Measurements from ENCODE around the gene STK25.

The STK25 gene

DNA sequence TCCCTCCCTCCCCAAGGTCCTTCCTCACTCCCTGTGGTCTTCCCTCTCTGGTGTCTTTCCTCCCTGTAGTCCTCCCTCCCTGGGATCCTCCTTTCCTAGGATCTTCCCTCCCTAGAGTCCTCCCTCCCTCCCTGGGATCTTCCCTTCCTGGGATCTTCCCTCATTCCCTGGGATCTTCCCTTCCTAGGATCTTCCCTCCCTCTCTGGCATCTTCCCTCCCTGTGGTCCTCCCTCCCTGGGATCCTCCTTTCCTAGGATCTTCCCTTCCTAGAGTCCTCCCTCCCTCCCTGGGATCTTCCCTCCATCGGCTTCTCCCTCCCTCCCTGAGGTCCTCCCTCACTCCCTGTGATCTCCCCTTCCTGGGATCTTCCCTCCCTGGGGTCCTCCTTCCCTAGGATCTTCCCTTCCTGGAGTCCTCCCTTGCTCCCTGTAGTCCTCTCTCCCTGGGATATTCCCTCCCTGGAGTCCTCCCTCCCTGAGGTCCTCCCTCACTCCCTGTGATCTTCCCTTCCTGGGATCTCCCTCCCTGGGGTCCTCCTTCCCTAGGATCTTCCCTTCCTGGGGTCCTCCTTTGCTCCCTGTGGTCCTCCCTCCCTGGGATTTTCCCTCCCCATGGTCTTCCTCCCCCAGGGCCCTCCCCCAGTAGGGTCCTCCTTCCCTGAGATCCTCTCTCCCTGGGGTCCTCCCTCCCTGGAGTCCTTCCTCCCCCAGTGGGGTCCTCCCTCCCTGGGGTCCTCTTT lies 23.0 kb downstream of the STK25 start (continued):
- TF ChIP-seq, protein P1, sequence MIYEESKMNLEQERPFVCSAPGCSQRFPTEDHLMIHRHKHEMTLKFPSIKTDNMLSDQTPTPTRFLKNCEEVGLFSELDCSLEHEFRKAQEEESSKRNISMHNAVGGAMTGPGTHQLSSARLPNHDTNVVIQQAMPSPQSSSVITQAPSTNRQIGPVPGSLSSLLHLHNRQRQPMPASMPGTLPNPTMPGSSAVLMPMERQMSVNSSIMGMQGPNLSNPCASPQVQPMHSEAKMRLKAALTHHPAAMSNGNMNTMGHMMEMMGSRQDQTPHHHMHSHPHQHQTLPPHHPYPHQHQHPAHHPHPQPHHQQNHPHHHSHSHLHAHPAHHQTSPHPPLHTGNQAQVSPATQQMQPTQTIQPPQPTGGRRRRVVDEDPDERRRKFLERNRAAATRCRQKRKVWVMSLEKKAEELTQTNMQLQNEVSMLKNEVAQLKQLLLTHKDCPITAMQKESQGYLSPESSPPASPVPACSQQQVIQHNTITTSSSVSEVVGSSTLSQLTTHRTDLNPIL (CRISPR knock-in tag; IDR thresholded peaks at IDR 0.05; ENCODE audit: low read depth), result no peak
- TF ChIP-seq, protein P2, sequence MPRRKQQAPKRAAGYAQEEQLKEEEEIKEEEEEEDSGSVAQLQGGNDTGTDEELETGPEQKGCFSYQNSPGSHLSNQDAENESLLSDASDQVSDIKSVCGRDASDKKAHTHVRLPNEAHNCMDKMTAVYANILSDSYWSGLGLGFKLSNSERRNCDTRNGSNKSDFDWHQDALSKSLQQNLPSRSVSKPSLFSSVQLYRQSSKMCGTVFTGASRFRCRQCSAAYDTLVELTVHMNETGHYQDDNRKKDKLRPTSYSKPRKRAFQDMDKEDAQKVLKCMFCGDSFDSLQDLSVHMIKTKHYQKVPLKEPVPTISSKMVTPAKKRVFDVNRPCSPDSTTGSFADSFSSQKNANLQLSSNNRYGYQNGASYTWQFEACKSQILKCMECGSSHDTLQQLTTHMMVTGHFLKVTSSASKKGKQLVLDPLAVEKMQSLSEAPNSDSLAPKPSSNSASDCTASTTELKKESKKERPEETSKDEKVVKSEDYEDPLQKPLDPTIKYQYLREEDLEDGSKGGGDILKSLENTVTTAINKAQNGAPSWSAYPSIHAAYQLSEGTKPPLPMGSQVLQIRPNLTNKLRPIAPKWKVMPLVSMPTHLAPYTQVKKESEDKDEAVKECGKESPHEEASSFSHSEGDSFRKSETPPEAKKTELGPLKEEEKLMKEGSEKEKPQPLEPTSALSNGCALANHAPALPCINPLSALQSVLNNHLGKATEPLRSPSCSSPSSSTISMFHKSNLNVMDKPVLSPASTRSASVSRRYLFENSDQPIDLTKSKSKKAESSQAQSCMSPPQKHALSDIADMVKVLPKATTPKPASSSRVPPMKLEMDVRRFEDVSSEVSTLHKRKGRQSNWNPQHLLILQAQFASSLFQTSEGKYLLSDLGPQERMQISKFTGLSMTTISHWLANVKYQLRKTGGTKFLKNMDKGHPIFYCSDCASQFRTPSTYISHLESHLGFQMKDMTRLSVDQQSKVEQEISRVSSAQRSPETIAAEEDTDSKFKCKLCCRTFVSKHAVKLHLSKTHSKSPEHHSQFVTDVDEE (CRISPR knock-in tag; IDR thresholded peaks at IDR 0.05), result no peak
- TF ChIP-seq CSDC2 (CRISPR knock-in tag; IDR thresholded peaks at IDR 0.05) (no peak), ZNF8 (CRISPR knock-in tag; IDR thresholded peaks at IDR 0.05) (no peak), TCF4 (CRISPR knock-in tag; IDR thresholded peaks at IDR 0.05; ENCODE audit: borderline replicate concordance) (no peak), BACH2 (CRISPR knock-in tag; IDR thresholded peaks at IDR 0.05; ENCODE audit: borderline replicate concordance) (no peak), ZFP30 (CRISPR knock-in tag; IDR thresholded peaks at IDR 0.05) (no peak)

DNA sequence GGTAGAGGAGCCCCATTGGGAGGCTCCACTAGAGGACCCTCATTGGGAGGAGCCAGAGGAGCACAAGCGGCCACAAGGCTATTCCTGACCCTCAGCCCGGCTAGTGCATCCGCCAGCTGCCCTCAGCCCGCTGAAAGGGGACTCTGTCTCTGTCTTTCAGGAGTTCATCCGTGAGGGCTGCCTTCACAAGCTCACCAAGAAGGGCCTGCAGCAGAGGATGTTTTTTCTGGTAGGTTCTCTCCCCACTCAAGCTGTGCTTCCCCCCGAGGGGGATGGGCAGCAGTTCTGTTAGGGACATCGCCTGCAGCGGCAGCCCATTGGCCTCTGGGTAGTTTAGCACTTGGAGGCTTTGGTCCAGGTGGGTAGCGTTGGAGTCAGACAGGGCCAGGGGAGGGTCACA lies 25.1 kb downstream of the STK25 start:
- TF ChIP-seq OSR1 (CRISPR knock-in tag; IDR thresholded peaks at IDR 0.05), result no peak
- TF ChIP-seq, protein P2 (CRISPR knock-in tag; IDR thresholded peaks at IDR 0.05), result no peak
- no peak for TF ChIP-seq ZFP3 (CRISPR knock-in tag; IDR thresholded peaks at IDR 0.05)
- no peak for TF ChIP-seq ZNF70 (CRISPR knock-in tag; IDR thresholded peaks at IDR 0.05)
- no peak for TF ChIP-seq BACH2 (CRISPR knock-in tag; IDR thresholded peaks at IDR 0.05; ENCODE audit: borderline replicate concordance)
- TF ChIP-seq ZNF565 (CRISPR knock-in tag; conservative IDR thresholded peaks at IDR 0.05; ENCODE audit: low read depth), result no peak
- no peak for TF ChIP-seq ESRRG (CRISPR knock-in tag; IDR thresholded peaks at IDR 0.05)
- TF ChIP-seq, protein P3, sequence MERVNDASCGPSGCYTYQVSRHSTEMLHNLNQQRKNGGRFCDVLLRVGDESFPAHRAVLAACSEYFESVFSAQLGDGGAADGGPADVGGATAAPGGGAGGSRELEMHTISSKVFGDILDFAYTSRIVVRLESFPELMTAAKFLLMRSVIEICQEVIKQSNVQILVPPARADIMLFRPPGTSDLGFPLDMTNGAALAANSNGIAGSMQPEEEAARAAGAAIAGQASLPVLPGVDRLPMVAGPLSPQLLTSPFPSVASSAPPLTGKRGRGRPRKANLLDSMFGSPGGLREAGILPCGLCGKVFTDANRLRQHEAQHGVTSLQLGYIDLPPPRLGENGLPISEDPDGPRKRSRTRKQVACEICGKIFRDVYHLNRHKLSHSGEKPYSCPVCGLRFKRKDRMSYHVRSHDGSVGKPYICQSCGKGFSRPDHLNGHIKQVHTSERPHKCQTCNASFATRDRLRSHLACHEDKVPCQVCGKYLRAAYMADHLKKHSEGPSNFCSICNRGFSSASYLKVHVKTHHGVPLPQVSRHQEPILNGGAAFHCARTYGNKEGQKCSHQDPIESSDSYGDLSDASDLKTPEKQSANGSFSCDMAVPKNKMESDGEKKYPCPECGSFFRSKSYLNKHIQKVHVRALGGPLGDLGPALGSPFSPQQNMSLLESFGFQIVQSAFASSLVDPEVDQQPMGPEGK (CRISPR knock-in tag; IDR thresholded peaks at IDR 0.05; ENCODE audit: borderline replicate concordance), result no peak
- TF ChIP-seq SNAI2 (CRISPR knock-in tag; IDR thresholded peaks at IDR 0.05), result no peak
- TF ChIP-seq, protein P4, sequence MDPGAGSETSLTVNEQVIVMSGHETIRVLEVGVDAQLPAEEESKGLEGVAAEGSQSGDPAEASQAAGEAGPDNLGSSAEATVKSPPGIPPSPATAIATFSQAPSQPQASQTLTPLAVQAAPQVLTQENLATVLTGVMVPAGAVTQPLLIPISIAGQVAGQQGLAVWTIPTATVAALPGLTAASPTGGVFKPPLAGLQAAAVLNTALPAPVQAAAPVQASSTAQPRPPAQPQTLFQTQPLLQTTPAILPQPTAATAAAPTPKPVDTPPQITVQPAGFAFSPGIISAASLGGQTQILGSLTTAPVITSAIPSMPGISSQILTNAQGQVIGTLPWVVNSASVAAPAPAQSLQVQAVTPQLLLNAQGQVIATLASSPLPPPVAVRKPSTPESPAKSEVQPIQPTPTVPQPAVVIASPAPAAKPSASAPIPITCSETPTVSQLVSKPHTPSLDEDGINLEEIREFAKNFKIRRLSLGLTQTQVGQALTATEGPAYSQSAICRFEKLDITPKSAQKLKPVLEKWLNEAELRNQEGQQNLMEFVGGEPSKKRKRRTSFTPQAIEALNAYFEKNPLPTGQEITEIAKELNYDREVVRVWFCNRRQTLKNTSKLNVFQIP (CRISPR knock-in tag; IDR thresholded peaks at IDR 0.05; ENCODE audit: borderline replicate concordance, low read depth), result no peak
- TF ChIP-seq TCF4 (CRISPR knock-in tag; IDR thresholded peaks at IDR 0.05; ENCODE audit: borderline replicate concordance), result no peak
- TF ChIP-seq PPARA (CRISPR knock-in tag; IDR thresholded peaks at IDR 0.05; ENCODE audit: borderline replicate concordance), result no peak
- no peak for TF ChIP-seq RARB (CRISPR knock-in tag; IDR thresholded peaks at IDR 0.05)
- no peak for TF ChIP-seq GLIS3 (CRISPR knock-in tag; IDR thresholded peaks at IDR 0.05)
- TF ChIP-seq CSDC2 (CRISPR knock-in tag; IDR thresholded peaks at IDR 0.05), result no peak
- no peak for TF ChIP-seq ZC3H10 (CRISPR knock-in tag; IDR thresholded peaks at IDR 0.05)
- TF ChIP-seq, protein P1 (CRISPR knock-in tag; IDR thresholded peaks at IDR 0.05; ENCODE audit: low read depth), result no peak
- ATAC-seq, result no peak
